Endodermal cell (in vitro differentiated cells): ENCODE results near the gene FAHD1. TPM values are rescaled to one million over a fixed set of nuclear protein-coding genes. Genes with fewer than 3 reads are reported as not detected.

Source experiments
- DNase-seq: peaks from one replicate; pipeline ENCODE4 v3.0.0-alpha.2; 2017
- H3K27ac ChIP-seq: 2 replicates; pipeline ENCODE4 v1.5.1; 2013; ENCODE audit warnings: mild to moderate bottlenecking, low read depth, low read length, moderate library complexity
- H3K27me3 ChIP-seq: 2 replicates; pipeline ENCODE4 v1.6.1; 2013; ENCODE audit warnings: mild to moderate bottlenecking, low read length, moderate library complexity; ENCODE audit not compliant: insufficient read depth, control insufficient read depth, poor library complexity, severe bottlenecking
- H3K36me3 ChIP-seq: 2 replicates; pipeline ENCODE4 v1.7.0; 2013; ENCODE audit warnings: mild to moderate bottlenecking, low read length, moderate library complexity; ENCODE audit not compliant: control insufficient read depth, insufficient read depth
- H3K4me1 ChIP-seq: one replicate; pipeline ENCODE4 v1.7.0; 2013; ENCODE audit warnings: low read length; ENCODE audit not compliant: control insufficient read depth, insufficient read depth
- H3K4me3 ChIP-seq: 2 replicates; pipeline ENCODE4 v1.5.1; 2013; ENCODE audit warnings: mild to moderate bottlenecking, low read length, moderate library complexity
- H3K9ac ChIP-seq: 2 replicates; pipeline ENCODE4 v1.6.1; 2013; ENCODE audit warnings: mild to moderate bottlenecking, low read length, moderate library complexity; ENCODE audit not compliant: poor library complexity, severe bottlenecking; ENCODE audit errors: extremely low read depth
- H3K9me3 ChIP-seq: 2 replicates; pipeline ENCODE4 v1.6.1; 2013; ENCODE audit warnings: mild to moderate bottlenecking, low read length, moderate library complexity; ENCODE audit not compliant: control insufficient read depth
- H3K27ac Mint-ChIP-seq: 2 replicates; pipeline ENCODE4 v1.8.0; 2020; ENCODE audit warnings: mixed read lengths
- H3K27me3 Mint-ChIP-seq: 2 replicates; pipeline ENCODE4 v1.8.0; 2021; ENCODE audit warnings: mild to moderate bottlenecking, mixed read lengths; ENCODE audit not compliant: insufficient read depth
- H3K36me3 Mint-ChIP-seq: 2 replicates; pipeline ENCODE4 v1.8.0; 2020; ENCODE audit warnings: low read depth, mixed read lengths
- H3K4me1 Mint-ChIP-seq: 2 replicates; pipeline ENCODE4 v1.8.0; 2020; ENCODE audit warnings: mixed read lengths
- H3K4me3 Mint-ChIP-seq: 2 replicates; pipeline ENCODE4 v1.8.0; 2020; ENCODE audit warnings: mild to moderate bottlenecking, moderate library complexity, mixed read lengths
- H3K9me3 Mint-ChIP-seq: 2 replicates; pipeline ENCODE4 v1.8.0; 2020; ENCODE audit warnings: mild to moderate bottlenecking, mixed read lengths
- WGBS, 2 experiments: methylation state at CpG; one replicate each; pipeline versions ENCODE4 v1.1.5 to v1.1.7; 2013; ENCODE audit warnings: missing lambda C conversion rate in 2 of 2, mixed read lengths in 1 of 2; ENCODE audit not compliant: insufficient coverage in 1 of 2, insufficient read length in 1 of 2; 5-methylcytosine and 5-hydroxymethylcytosine counted together
- total RNA-seq, 2 donors: library from RNA; stranded (reverse); fragmentation: NEBNext Ultra II Directional in 1 of 2; extraction: Animal tissue kit (Norgen Biotek cat#: 25700) in 1 of 2; gene quantifications; 2 replicates in 1 of 2; 3 replicates in 1 of 2; pipeline ENCODE4 v1.2.1, GENCODE V29; 2021
- TF ChIP-seq, protein P1 (sequence below): fragments of 200-600 bp; sonication (generic); conservative IDR thresholded peaks from 2 replicates; pipeline ENCODE4 v1.5.0; 2021; ENCODE audit warnings: antibody characterized with exemption, mild to moderate bottlenecking

Gene FAHD1
- total RNA-seq, 2 donors from 2014 or later: 16.6 to 16.9 TPM

GRCh38 chr16:1832838-1833454 lies 5.9 kb downstream of the FAHD1 start:
- peaks cover 6% of the 10 kb centered on the region for H3K36me3 Mint-ChIP-seq
- H3K4me1 ChIP-seq: no peaks in the 10 kb centered on the region

DNA sequence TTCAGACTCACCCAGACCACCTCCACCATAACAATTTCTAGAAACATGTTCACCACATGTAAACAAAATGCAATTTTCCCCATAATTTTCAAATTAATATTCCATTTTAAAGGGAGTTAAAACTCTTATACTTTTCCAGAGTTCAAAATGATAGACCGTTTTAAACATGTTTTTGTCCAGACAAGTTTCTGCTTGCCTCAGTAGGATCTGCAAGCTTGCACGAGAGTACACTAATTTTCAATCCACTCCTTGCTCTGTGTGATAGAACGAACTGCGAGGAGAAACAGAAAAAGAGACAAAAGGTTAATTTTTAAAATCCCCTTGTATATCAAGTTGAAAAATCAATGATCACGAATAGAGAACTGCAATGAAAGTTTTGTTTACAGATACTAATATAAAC lies 7.1 kb downstream of the FAHD1 start:
- peaks cover 5% of the 10 kb centered on the region for H3K36me3 ChIP-seq
- H3K9me3 Mint-ChIP-seq: no peaks in the 10 kb centered on the region
- H3K4me3 ChIP-seq: no peak overlapping the region
- H3K4me1 Mint-ChIP-seq: peaks cover 2% of the 10 kb centered on the region
- H3K4me1 ChIP-seq: no peaks in the 10 kb centered on the region
- H3K27ac Mint-ChIP-seq: no peak overlapping the region
- H3K27me3 Mint-ChIP-seq: peaks cover 7% of the 10 kb centered on the region
- WGBS, 2 experiments: 87 to 94% methylated on average over 4 to 5 of the region's 5 CpGs
- no peaks in the 10 kb centered on the region for H3K27me3 ChIP-seq
- TF ChIP-seq, protein P1, sequence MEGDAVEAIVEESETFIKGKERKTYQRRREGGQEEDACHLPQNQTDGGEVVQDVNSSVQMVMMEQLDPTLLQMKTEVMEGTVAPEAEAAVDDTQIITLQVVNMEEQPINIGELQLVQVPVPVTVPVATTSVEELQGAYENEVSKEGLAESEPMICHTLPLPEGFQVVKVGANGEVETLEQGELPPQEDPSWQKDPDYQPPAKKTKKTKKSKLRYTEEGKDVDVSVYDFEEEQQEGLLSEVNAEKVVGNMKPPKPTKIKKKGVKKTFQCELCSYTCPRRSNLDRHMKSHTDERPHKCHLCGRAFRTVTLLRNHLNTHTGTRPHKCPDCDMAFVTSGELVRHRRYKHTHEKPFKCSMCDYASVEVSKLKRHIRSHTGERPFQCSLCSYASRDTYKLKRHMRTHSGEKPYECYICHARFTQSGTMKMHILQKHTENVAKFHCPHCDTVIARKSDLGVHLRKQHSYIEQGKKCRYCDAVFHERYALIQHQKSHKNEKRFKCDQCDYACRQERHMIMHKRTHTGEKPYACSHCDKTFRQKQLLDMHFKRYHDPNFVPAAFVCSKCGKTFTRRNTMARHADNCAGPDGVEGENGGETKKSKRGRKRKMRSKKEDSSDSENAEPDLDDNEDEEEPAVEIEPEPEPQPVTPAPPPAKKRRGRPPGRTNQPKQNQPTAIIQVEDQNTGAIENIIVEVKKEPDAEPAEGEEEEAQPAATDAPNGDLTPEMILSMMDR: no peak
- DNase-seq: no peak
- peaks cover 6% of the 10 kb centered on the region for H3K36me3 Mint-ChIP-seq
- H3K9me3 ChIP-seq: no peaks in the 10 kb centered on the region
- H3K9ac ChIP-seq: no peak overlapping the region
- H3K27ac ChIP-seq: no peak overlapping the region
- H3K4me3 Mint-ChIP-seq: no peak overlapping the region

More at GRCh38 chr16:1832838-1833454, 5.9 kb downstream of the FAHD1 start:
- Mint-ChIP-seq H3K4me3 (no peak overlapping the region), H3K27ac (no peak overlapping the region), H3K9me3 (no peaks in the 10 kb centered on the region), H3K27me3 (peaks cover 7% of the 10 kb centered on the region), H3K4me1 (peaks cover 12% of the 10 kb centered on the region)
- Histone ChIP-seq H3K9ac (no peak overlapping the region), H3K9me3 (no peaks in the 10 kb centered on the region), H3K27me3 (no peaks in the 10 kb centered on the region), H3K4me3 (no peak overlapping the region), H3K36me3 (peaks cover 5% of the 10 kb centered on the region), H3K27ac (no peak overlapping the region)
- 82 to 83% methylated on average over 7 to 9 of the region's 9 CpGs for WGBS, 2 experiments
- DNase-seq: no peak
- TF ChIP-seq, protein P1: no peak

DNA sequence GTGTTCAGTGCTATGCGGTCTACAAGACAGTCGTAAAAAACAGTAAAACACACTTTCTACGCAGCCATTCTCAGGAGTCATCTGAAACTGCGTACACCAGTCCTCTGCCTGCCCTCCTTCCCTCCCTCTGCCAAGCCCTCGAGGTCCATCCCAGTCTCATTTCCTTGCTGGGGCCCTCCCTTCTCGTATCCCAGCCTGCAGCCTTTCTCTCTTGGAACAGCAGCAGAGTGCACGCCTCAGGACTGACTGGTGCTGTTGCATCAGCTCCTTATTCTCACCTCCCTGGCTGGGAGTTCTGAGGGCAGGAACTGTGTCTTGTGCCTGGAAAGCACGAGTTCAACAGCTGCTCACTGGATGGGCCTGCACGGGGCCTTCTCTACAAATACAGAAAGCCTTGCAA lies 12.5 kb downstream of the FAHD1 start:
- WGBS, 2 experiments: 73 to 77% methylated on average over 7 to 9 of the region's 9 CpGs

More for the DNA sequence above, 12.5 kb downstream of the FAHD1 start:
- no peaks in the 10 kb centered on the region for H3K9me3 ChIP-seq
- no peaks in the 10 kb centered on the region for H3K36me3 Mint-ChIP-seq
- no peak overlapping the region for H3K27ac Mint-ChIP-seq
- H3K9me3 Mint-ChIP-seq: no peaks in the 10 kb centered on the region
- no peak overlapping the region for H3K9ac ChIP-seq
- H3K27me3 ChIP-seq: no peaks in the 10 kb centered on the region
- H3K4me3 ChIP-seq: no peak overlapping the region
- H3K4me3 Mint-ChIP-seq: no peak overlapping the region
- H3K4me1 ChIP-seq: no peaks in the 10 kb centered on the region
- no peaks in the 10 kb centered on the region for H3K4me1 Mint-ChIP-seq
- no peak for DNase-seq
- H3K27me3 Mint-ChIP-seq: peaks cover 9% of the 10 kb centered on the region
- H3K27ac ChIP-seq: no peak overlapping the region
- TF ChIP-seq, protein P1: no peak
- no peaks in the 10 kb centered on the region for H3K36me3 ChIP-seq
